Hepatocyte (in vitro differentiated cells): Measurements from ENCODE around the gene DUSP2. TPM values are rescaled to one million over a fixed set of nuclear protein-coding genes. Genes with fewer than 3 reads are reported as not detected.

Experiments used
- DNase-seq: peaks from one replicate; pipeline ENCODE4 v3.0.0-alpha.2; 2016; ENCODE audit warnings: low spot score
- H2AFZ ChIP-seq: fragments of 200-600 bp; sonication (generic); 2 replicates; pipeline ENCODE4 v1.6.0; 2016; ENCODE audit warnings: antibody characterized with exemption, mild to moderate bottlenecking
- H3K27ac ChIP-seq: fragments of 200-600 bp; sonication (generic); 2 replicates; pipeline ENCODE4 v1.5.1; 2016; ENCODE audit warnings: mild to moderate bottlenecking
- H3K27me3 ChIP-seq: fragments of 200-600 bp; sonication (generic); 2 replicates; pipeline ENCODE4 v1.6.1; 2016
- H3K36me3 ChIP-seq: fragments of 200-600 bp; sonication (generic); replicated peaks from 2 replicates; pipeline ENCODE4 v1.5.1; 2016; ENCODE audit warnings: low read depth; ENCODE audit not compliant: insufficient read depth
- H3K4me1 ChIP-seq: fragments of 200-600 bp; sonication (generic); 2 replicates; pipeline ENCODE4 v1.5.1; 2016; ENCODE audit warnings: mild to moderate bottlenecking, moderate library complexity; ENCODE audit not compliant: insufficient read depth
- H3K4me2 ChIP-seq: fragments of 200-600 bp; sonication (generic); 2 replicates; pipeline ENCODE4 v1.6.0; 2016
- H3K4me3 ChIP-seq: fragments of 200-600 bp; sonication (generic); 2 replicates; pipeline ENCODE4 v1.5.1; 2016; ENCODE audit warnings: mild to moderate bottlenecking
- H3K79me2 ChIP-seq: fragments of 200-600 bp; sonication (generic); 2 replicates; pipeline ENCODE4 v1.6.0; 2017; ENCODE audit warnings: mild to moderate bottlenecking
- H3K9me2 ChIP-seq: fragments of 200-600 bp; sonication (generic); replicated peaks from 2 replicates; pipeline ENCODE4 v1.6.0; 2017; ENCODE audit warnings: mild to moderate bottlenecking; ENCODE audit not compliant: insufficient read depth
- H3K9me3 ChIP-seq: fragments of 200-600 bp; sonication (generic); 2 replicates; pipeline ENCODE4 v1.5.1; 2016; ENCODE audit warnings: low read depth, mild to moderate bottlenecking
- H4K20me1 ChIP-seq: fragments of 200-600 bp; sonication (generic); 2 replicates; pipeline ENCODE4 v1.6.0; 2016; ENCODE audit warnings: mild to moderate bottlenecking; ENCODE audit not compliant: insufficient read depth, poor library complexity, severe bottlenecking
- CTCF ChIP-seq: fragments of 200-600 bp; sonication (generic); IDR thresholded peaks from 2 replicates; pipeline ENCODE4 v1.5.1; 2016; ENCODE audit warnings: antibody characterized with exemption, mild to moderate bottlenecking; ENCODE audit not compliant: poor library complexity
- EZH2 ChIP-seq: fragments of 200-600 bp; sonication (generic); IDR thresholded peaks from 2 replicates; pipeline ENCODE4 v1.6.1; 2016; ENCODE audit warnings: antibody characterized with exemption, mild to moderate bottlenecking, borderline replicate concordance
- EZH2phosphoT487 ChIP-seq: fragments of 200-600 bp; sonication (generic); IDR thresholded peaks from one replicate; pipeline ENCODE4 v1.6.1; 2018; ENCODE audit warnings: antibody characterized with exemption, mild to moderate bottlenecking, low read depth, moderate library complexity; ENCODE audit not compliant: unreplicated experiment, severe bottlenecking
- WGBS: methylation state at CpG from one replicate; pipeline ENCODE4 v1.1.6; 2016; ENCODE audit warnings: low lambda C conversion rate; ENCODE audit errors: missing lambda C conversion rate; 5-methylcytosine and 5-hydroxymethylcytosine counted together
- polyA plus RNA-seq: library from polyadenylated mRNA; unstranded; fragments of >200 nt; fragmentation: Nextera tagmentation; extraction: Ambion mirVana; gene quantifications from 2 replicates; pipeline ENCODE4 v1.2.1, GENCODE V29; 2016
- total RNA-seq: library from RNA; depleted of rRNA; stranded (reverse); fragments of >200 nt; gene quantifications from 2 replicates; pipeline ENCODE4 v1.2.3, GENCODE V29; 2014

Gene DUSP2
- total and polyA plus RNA-seq, 2 experiments from 2014 or later = 11.3 to 24.0 TPM

GRCh38 chr2:96146881-96147592 lies 1.8 kb upstream of the DUSP2 start:
- H3K36me3 ChIP-seq = no peaks in the 10 kb centered on the region
- peaks cover 19% of the 10 kb centered on the region for H3K4me1 ChIP-seq
- TF ChIP-seq EZH2 = no peak
- H3K79me2 ChIP-seq = no peaks in the 10 kb centered on the region
- no peaks in the 10 kb centered on the region for H4K20me1 ChIP-seq
- no peak overlapping the region for H3K4me3 ChIP-seq
- H2AFZ ChIP-seq = no peak overlapping the region
- H3K27ac ChIP-seq = peak overlapping the region; percentile 49
- H3K4me2 ChIP-seq = no peak overlapping the region
- H3K9me2 ChIP-seq = no peaks in the 10 kb centered on the region
- 61% methylated on average over 9 of the region's 9 CpGs for WGBS
- no peaks in the 10 kb centered on the region for H3K27me3 ChIP-seq
- no peaks in the 10 kb centered on the region for H3K9me3 ChIP-seq
- no peak for DNase-seq

GRCh38 chr2:96146153-96146880 lies 1.1 kb upstream of the DUSP2 start:
- Histone ChIP-seq H3K36me3 (no peaks in the 10 kb centered on the region), H3K27me3 (no peaks in the 10 kb centered on the region), H3K4me2 (peak overlapping the region; percentile 96), H3K27ac (peak overlapping the region; percentile 34), H3K9me3 (no peaks in the 10 kb centered on the region), H2AFZ (no peak overlapping the region), H3K4me1 (peaks cover 19% of the 10 kb centered on the region), H3K9me2 (no peaks in the 10 kb centered on the region), H3K79me2 (no peaks in the 10 kb centered on the region), H3K4me3 (no peak overlapping the region), H4K20me1 (no peaks in the 10 kb centered on the region)
- DNase-seq = no peak
- 62% methylated on average over 20 of the region's 20 CpGs for WGBS
- no peak for TF ChIP-seq EZH2
- TF ChIP-seq CTCF = no peak
- no peak for TF ChIP-seq EZH2phosphoT487

GRCh38 chr2:96145848-96146152 lies 560 bp upstream of the DUSP2 start:
- Histone ChIP-seq H3K27ac (peak overlapping the region; percentile 34), H3K9me2 (no peaks in the 10 kb centered on the region), H3K9me3 (no peaks in the 10 kb centered on the region), H3K4me1 (peaks cover 19% of the 10 kb centered on the region), H2AFZ (no peak overlapping the region), H3K36me3 (no peaks in the 10 kb centered on the region), H3K4me3 (no peak overlapping the region), H3K79me2 (no peaks in the 10 kb centered on the region), H3K27me3 (no peaks in the 10 kb centered on the region), H4K20me1 (no peaks in the 10 kb centered on the region), H3K4me2 (peak overlapping the region; percentile 96)
- TF ChIP-seq EZH2 (no peak), EZH2phosphoT487 (no peak), CTCF (no peak)
- 47% methylated on average over 3 of the region's 3 CpGs for WGBS
- no peak for DNase-seq

GRCh38 chr2:96144481-96145035 lies 682 bp downstream of the DUSP2 start:
- H3K27ac ChIP-seq = no peak overlapping the region
- TF ChIP-seq EZH2phosphoT487 = no peak
- no peak for TF ChIP-seq CTCF
- TF ChIP-seq EZH2 = no peak
- peak overlapping the region; percentile 60 for H3K4me3 ChIP-seq
- H3K9me2 ChIP-seq = no peaks in the 10 kb centered on the region
- no peak for DNase-seq
- peaks cover 19% of the 10 kb centered on the region for H3K4me1 ChIP-seq
- peak overlapping the region; percentile 94 for H2AFZ ChIP-seq
- no peaks in the 10 kb centered on the region for H3K9me3 ChIP-seq
- no peaks in the 10 kb centered on the region for H4K20me1 ChIP-seq
- peak overlapping the region; percentile 96 for H3K4me2 ChIP-seq
- 12% methylated on average over 24 of the region's 35 CpGs for WGBS
- H3K36me3 ChIP-seq = no peaks in the 10 kb centered on the region
- no peaks in the 10 kb centered on the region for H3K79me2 ChIP-seq
- H3K27me3 ChIP-seq = no peaks in the 10 kb centered on the region
